Lower lobe of right lung (tissue), 2 donors: ENCODE data around the gene ATP6V1B1. TPM values are rescaled to one million over a fixed set of nuclear protein-coding genes. Genes with fewer than 3 reads are reported as not detected.
"Not testable (repeated sequence)": the region's sequence is repeated elsewhere in the genome, so short reads cannot be mapped to it uniquely, and the experiment has no call there.

Experiments used
- ATAC-seq, 2 donors: fragments of 200-7000 bp; cut with Tn5 transposase; one replicate each; pipeline ENCODE4 v1.9.1; 2020 to 2022; ENCODE audit warnings: mild to moderate bottlenecking in 2 of 2, moderate library complexity in 2 of 2
- DNase-seq: peaks from one replicate; pipeline ENCODE4 v3.0.0-alpha.2; 2020
- H3K27ac ChIP-seq: fragments of 200-600 bp; one replicate; pipeline ENCODE4 v1.8.0; 2022
- H3K27me3 ChIP-seq: fragments of 200-600 bp; one replicate; pipeline ENCODE4 v1.8.0; 2022; ENCODE audit warnings: low read depth
- H3K36me3 ChIP-seq: fragments of 200-600 bp; one replicate; pipeline ENCODE4 v1.8.0; 2022; ENCODE audit warnings: mild to moderate bottlenecking
- H3K4me1 ChIP-seq: fragments of 200-600 bp; one replicate; pipeline ENCODE4 v1.8.0; 2022
- H3K4me3 ChIP-seq: fragments of 200-600 bp; one replicate; pipeline ENCODE4 v1.8.0; 2022; ENCODE audit warnings: mild to moderate bottlenecking
- H3K9me3 ChIP-seq: fragments of 200-600 bp; one replicate; pipeline ENCODE4 v1.8.0; 2022
- CTCF ChIP-seq: fragments of 200-600 bp; IDR thresholded peaks from one replicate; pipeline ENCODE4 v1.8.0; 2022; ENCODE audit warnings: antibody characterized with exemption, mild to moderate bottlenecking
- intact Hi-C: fragments of 100-400 bp; cut with DNase I; formaldehyde crosslinking; loops from one replicate; pipeline ENCODE4 v1.11.0; 2022
- total RNA-seq: library from RNA; stranded (reverse); fragmentation: NEBNext Ultra II Directional; extraction: Animal tissue kit (Norgen Biotek cat#: 25700); gene quantifications from one replicate; pipeline ENCODE4 v1.2.1, GENCODE V29; 2021
- donor health status: DM: no; HTN: yes; CAD: no; lungs with severe emphysema.

The ATP6V1B1 gene
- total RNA-seq, 1 donor from 2014 or later, result 2.2 TPM

DNA sequence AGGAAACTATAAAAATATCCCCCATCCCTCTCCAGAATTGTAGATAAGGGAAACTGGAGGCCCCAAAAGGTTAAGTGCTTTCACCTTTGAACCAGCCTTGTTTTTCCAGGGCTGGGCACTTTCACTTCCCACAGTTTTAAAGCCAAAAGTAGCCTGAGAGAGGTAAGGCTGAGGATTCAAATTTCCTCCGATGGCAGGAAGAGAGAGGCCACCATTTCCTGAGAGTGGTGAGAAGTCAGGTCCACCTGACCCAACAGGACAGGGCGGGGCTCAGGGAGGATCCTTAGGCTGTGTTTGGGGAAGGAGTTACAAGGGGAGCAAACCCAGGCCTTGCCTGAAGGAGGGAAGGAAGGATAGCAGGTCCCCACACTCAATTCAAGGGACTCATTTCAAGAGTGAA, 63.7 kb downstream of the ATP6V1B1 start:
- Histone ChIP-seq H3K36me3 (no peaks in the 10 kb centered on the region), H3K27me3 (no peaks in the 10 kb centered on the region), H3K9me3 (no peaks in the 10 kb centered on the region), H3K27ac (no peak overlapping the region), H3K4me1 (peaks cover 12% of the 10 kb centered on the region), H3K4me3 (no peak overlapping the region)
- no peak for TF ChIP-seq CTCF
- DNase-seq, result no peak
- intact Hi-C loops, result no loop called here
- ATAC-seq, result no peak

DNA sequence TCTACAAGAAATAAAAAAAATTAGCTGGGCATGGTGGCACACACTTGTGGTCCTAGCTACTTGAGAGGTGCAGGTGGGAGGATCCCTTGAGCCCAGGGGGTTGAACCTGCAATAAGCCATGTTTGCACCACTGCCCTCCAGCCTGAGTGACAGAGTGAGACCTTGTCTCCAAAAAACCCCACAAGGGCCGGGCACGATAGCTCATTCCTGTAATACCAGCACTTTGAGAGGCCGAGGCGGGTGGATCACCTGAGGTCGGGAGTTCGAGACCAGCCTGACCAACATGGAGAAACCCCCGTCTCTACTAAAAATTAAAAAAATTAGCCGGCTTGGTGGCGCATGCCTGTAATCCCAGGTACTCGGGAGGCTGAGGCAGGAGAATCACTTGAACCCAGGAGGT, 64.2 kb downstream of the ATP6V1B1 start:
- H3K27ac ChIP-seq, intact Hi-C loops, H3K9me3 ChIP-seq, H3K27me3 ChIP-seq, H3K4me3 ChIP-seq, H3K36me3 ChIP-seq, ATAC-seq, DNase-seq: not testable (repeated sequence)
- H3K4me1 ChIP-seq, result peaks cover 12% of the 10 kb centered on the region

DNA sequence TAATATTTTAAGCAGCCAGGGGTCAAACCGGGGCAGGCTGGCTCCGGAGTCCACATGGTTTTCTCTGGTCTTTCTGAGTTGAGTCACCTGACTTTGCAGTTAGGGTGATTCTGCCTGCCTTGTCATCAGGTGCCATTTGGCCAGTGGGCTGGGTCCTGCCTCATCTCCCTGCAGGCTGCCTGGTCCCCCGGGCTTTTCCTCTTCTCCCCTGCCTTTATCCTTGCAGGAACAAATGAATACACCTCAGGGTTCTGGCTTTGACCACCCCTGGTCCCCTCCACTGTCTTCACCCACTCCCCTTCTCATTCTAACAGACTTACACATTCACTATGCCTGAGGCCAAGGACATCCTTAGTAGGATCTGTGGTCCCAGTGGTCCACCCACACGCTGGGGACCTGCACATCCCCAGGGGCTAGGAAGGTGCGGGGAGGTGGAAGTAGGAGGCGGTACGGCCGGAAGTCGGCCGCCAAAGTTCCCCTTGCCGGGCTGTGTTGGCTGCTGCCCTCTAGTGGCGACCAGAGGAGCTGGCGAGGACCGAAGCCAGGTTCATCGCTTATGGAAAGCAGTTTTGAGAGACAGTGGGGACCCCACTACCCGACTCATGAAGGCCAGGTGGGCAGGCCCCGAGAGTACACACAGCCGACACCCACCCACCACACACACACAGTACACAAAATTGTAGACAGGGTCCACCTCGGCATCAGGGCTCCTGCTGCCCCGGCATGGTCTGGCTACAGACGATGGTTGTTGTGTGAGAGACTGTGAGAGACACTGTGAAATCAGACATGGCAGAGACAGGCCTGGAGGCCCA, 65.3 kb downstream of the ATP6V1B1 start:
- peak; percentile 92 for ATAC-seq
- H3K27me3 ChIP-seq, result no peaks in the 10 kb centered on the region
- H3K9me3 ChIP-seq, result no peaks in the 10 kb centered on the region
- intact Hi-C loops, result no loop called here
- H3K4me1 ChIP-seq, result peaks cover 5% of the 10 kb centered on the region
- peak overlapping the region; percentile 26 for H3K4me3 ChIP-seq
- TF ChIP-seq CTCF, result peak; percentile 93
- H3K36me3 ChIP-seq, result no peaks in the 10 kb centered on the region
- no peak overlapping the region for H3K27ac ChIP-seq
- peak; percentile 87 for DNase-seq

GRCh38 chr2:71001592-71001927, 65.9 kb downstream of the ATP6V1B1 start:
- intact Hi-C loops, result no loop called here
- no peaks in the 10 kb centered on the region for H3K36me3 ChIP-seq

GRCh38 chr2:71001981-71002570, 66.4 kb downstream of the ATP6V1B1 start:
- Histone ChIP-seq H3K4me1 (peaks cover 5% of the 10 kb centered on the region), H3K27me3 (no peaks in the 10 kb centered on the region), H3K9me3 (no peaks in the 10 kb centered on the region), H3K27ac (no peak overlapping the region), H3K36me3 (no peaks in the 10 kb centered on the region), H3K4me3 (no peak overlapping the region)
- no peak for TF ChIP-seq CTCF
- DNase-seq (no peak), ATAC-seq (no peak)
- intact Hi-C loops, result no loop called here

More at GRCh38 chr2:71001592-71001927, 65.9 kb downstream of the ATP6V1B1 start:
- Histone ChIP-seq H3K27me3 (no peaks in the 10 kb centered on the region), H3K4me1 (peaks cover 5% of the 10 kb centered on the region), H3K4me3 (no peak overlapping the region), H3K27ac (no peak overlapping the region), H3K9me3 (no peaks in the 10 kb centered on the region)
- ATAC-seq, result no peak
- no peak for DNase-seq
- TF ChIP-seq CTCF, result no peak

DNA sequence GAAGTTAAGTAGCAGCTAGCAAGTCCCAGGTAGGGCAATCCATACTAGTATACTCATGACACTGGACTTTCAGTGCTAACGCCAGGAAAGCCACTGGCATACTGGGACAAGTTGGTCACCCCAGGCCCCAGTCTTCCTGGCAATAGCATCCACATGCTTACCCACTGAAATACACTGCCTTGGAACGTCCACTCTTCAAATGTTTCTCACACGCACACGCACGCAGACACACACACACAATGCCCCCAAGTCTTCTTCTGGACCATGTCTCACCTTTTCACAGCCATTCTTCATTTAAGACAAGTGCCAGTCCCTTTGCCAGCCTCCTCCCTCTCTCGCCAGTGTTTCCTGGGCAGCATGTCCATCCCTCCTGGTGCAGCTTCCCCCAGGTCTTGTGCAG, 67.7 kb downstream of the ATP6V1B1 start:
- DNase-seq (no peak), ATAC-seq (no peak)
- Histone ChIP-seq H3K27ac (no peak overlapping the region), H3K4me1 (peaks cover 5% of the 10 kb centered on the region), H3K36me3 (no peaks in the 10 kb centered on the region), H3K9me3 (no peaks in the 10 kb centered on the region), H3K27me3 (no peaks in the 10 kb centered on the region), H3K4me3 (no peak overlapping the region)
- intact Hi-C loops, result no loop called here
- no peak for TF ChIP-seq CTCF
